H1 (cell line): ENCODE results near the gene UBE2O. TPM values are rescaled to one million over a fixed set of nuclear protein-coding genes. Genes with fewer than 3 reads are reported as not detected.

ENCODE experiments used
- SIN3A ChIP-seq, 2 experiments: IDR thresholded peaks in 1 of 2; conservative IDR thresholded peaks in 1 of 2; 2 replicates each; pipeline ENCODE4 v1.6.1; 2011 to 2012; ENCODE audit warnings: low read length in 2 of 2, improper control_type of control experiment in 1 of 2, low read depth in 1 of 2, mild to moderate bottlenecking in 1 of 2
- polyA plus RNA-seq, 7 experiments: library from polyadenylated mRNA; depleted of rRNA in 3 of 7; stranded (reverse) in 5 of 7; unstranded in 2 of 7; fragments of >200 nt in 5 of 7; fragments of 200-250 nt in 2 of 7; gene quantifications; 1 replicate in 5 of 7; 2 replicates in 1 of 7; 4 replicates in 1 of 7; pipeline versions ENCODE4 v1.2.1 to v1.2.3, GENCODE V29; 2011 to 2013; ENCODE audit warnings: missing spikeins in 2 of 7, mixed read lengths in 2 of 7
- total RNA-seq: library from RNA; stranded (reverse); fragmentation: NEBNext Ultra II Directional; extraction: Animal tissue kit (Norgen Biotek cat#: 25700); gene quantifications from 2 replicates; pipeline ENCODE4 v1.2.1, GENCODE V29; 2021
- TF ChIP-seq, protein P1 (sequence below): IDR thresholded peaks from 2 replicates; pipeline ENCODE4 v1.6.1; 2012; ENCODE audit warnings: inconsistent platforms

UBE2O gene
- total and polyA plus RNA-seq, 2 of the 8 experiments (the other 6 are each of a cell fraction or from before 2014, with no cell fraction given), result 24.4 to 63.0 TPM

- TF ChIP-seq, protein P1, sequence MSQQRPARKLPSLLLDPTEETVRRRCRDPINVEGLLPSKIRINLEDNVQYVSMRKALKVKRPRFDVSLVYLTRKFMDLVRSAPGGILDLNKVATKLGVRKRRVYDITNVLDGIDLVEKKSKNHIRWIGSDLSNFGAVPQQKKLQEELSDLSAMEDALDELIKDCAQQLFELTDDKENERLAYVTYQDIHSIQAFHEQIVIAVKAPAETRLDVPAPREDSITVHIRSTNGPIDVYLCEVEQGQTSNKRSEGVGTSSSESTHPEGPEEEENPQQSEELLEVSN, result no peak
- TF ChIP-seq SIN3A (conservative IDR thresholded peaks at IDR 0.05 in 1 of 2, IDR thresholded peaks at IDR 0.05 in 1 of 2; ENCODE audit: low read depth in 1 of 2, low read length in 2 of 2), result no peak
These were observed 111.7 kb downstream of the UBE2O start (continued) for GRCh38 chr17:76341301-76341700.

Other genes starting within 250 kb of the UBE2O start
- gene RNF157, start 212.7 kb downstream of the UBE2O start, total RNA-seq, result 13.4 and 14.9 TPM in 2 replicates
- 16.7 and 20.2 TPM in 2 replicates for gene RNF157, start 212.7 kb downstream of the UBE2O start, polyA plus RNA-seq (2011; rRNA removed)
- 22.6 and 25.6 TPM in 2 replicates for gene UBALD2, start 187.8 kb downstream of the UBE2O start, total RNA-seq
- 17.8 and 26.8 TPM in 2 replicates for gene UBALD2, start 187.8 kb downstream of the UBE2O start, polyA plus RNA-seq (2011; rRNA removed)
- 2.8 and 3.2 TPM in 2 replicates for gene QRICH2, start 144.9 kb downstream of the UBE2O start, total RNA-seq
- 3.8 and 4.9 TPM in 2 replicates for gene QRICH2, start 144.9 kb downstream of the UBE2O start, polyA plus RNA-seq (2011; rRNA removed)
- 42.8 and 54.2 TPM in 2 replicates for gene PRPSAP1, start 99.2 kb downstream of the UBE2O start, total RNA-seq
- 32.0 and 42.5 TPM in 2 replicates for gene PRPSAP1, start 99.2 kb downstream of the UBE2O start, polyA plus RNA-seq (2011; rRNA removed)
- 2.4 and 2.6 TPM in 2 replicates for gene SPHK1, start 68.5 kb downstream of the UBE2O start, total RNA-seq
- gene SPHK1, start 68.5 kb downstream of the UBE2O start, polyA plus RNA-seq (2011; rRNA removed), result 2.4 and 4.6 TPM in 2 replicates
- gene AANAT, start 14.5 kb upstream of the UBE2O start, total RNA-seq, result not detected in 2 replicates
- 0.53 and 1.1 TPM in 2 replicates for gene AANAT, start 14.5 kb upstream of the UBE2O start, polyA plus RNA-seq (2011; rRNA removed)
- gene RHBDF2, start 48.3 kb upstream of the UBE2O start, total RNA-seq, result 25.9 and 26.2 TPM in 2 replicates
- gene RHBDF2, start 48.3 kb upstream of the UBE2O start, polyA plus RNA-seq (2011; rRNA removed), result 21.2 and 27.9 TPM in 2 replicates
- 3.7 and 4.0 TPM in 2 replicates for gene CYGB, start 84.6 kb upstream of the UBE2O start, total RNA-seq
- 2.7 and 3.3 TPM in 2 replicates for gene CYGB, start 84.6 kb upstream of the UBE2O start, polyA plus RNA-seq (2011; rRNA removed)
- 1.4 and 2.1 TPM in 2 replicates for gene PRCD, start 86.9 kb upstream of the UBE2O start, total RNA-seq
- gene PRCD, start 86.9 kb upstream of the UBE2O start, polyA plus RNA-seq (2011; rRNA removed), result 0.77 and 1.1 TPM in 2 replicates
- gene ST6GALNAC2, start 132.7 kb upstream of the UBE2O start, total RNA-seq, result not detected in 2 replicates
- 0.09 TPM in 1 of 2 replicates, not detected in the other for gene ST6GALNAC2, start 132.7 kb upstream of the UBE2O start, polyA plus RNA-seq (2011; rRNA removed)
- not detected in 2 replicates for gene ST6GALNAC1, start 190.6 kb upstream of the UBE2O start, total RNA-seq
- not detected in 2 replicates for gene ST6GALNAC1, start 190.6 kb upstream of the UBE2O start, polyA plus RNA-seq (2011; rRNA removed)